Endothelial cell of hepatic sinusoid (primary cell): Measurements from ENCODE around the gene ERP29.
"Not testable (repeated sequence)": the region's sequence is repeated elsewhere in the genome, so short reads cannot be mapped to it uniquely, and the experiment has no call there.

Source experiments
- in situ Hi-C: cut with HindIII; loops from 2 replicates; pipeline ENCODE4 v1.10.0; 2017; ENCODE audit warnings: low sequenced_read_pairs

Gene ERP29

GRCh38 chr12:112031472-112031871 is 18.2 kb downstream of the ERP29 start:
- in situ Hi-C loops = no loop called here

DNA sequence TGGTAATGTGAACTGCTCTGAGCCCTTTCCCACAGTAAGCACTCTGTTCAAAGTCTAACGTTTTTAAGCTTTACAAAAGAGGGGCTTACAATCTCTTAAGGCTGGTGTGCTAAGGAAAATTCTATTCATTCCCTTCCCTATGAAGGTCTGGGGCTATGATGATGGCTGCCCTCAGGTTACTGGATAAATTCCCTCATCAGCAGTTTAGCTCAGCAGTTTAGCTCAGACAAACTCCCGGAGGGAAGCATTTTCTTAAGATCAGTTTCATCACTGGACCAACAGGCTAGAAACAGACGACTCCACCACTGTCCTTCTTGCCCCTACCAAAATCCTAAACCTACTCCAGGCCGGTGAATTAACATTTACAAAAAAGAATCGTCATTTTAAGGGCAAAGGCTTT is 19.1 kb downstream of the ERP29 start:
- in situ Hi-C loops = no loop called here

DNA sequence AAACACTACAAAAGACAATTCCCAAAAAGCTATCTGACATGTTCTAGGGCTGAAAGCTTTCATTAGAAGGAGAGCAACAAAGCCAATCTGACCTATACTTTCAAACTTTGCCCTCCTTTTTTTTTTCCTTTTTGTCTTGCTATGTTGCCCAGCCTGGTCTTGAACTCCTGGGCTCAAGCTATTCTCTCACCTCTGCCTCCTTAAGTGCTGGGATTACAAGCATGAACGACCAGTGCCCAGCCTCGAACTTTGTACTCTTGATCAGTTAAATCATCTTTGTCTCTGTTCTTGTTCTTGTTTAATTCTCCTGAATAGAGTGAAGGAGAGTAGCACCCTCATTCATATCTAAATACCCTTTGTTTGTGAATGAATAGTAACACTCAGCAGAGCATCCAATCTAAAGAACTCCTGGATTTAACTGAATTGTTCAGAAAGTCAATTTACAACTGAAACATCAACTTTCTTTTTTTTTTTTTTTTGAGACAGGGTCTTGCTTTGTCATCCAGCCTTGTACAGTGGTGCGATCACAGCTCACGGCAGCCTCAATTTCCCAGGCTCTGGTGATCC is 22.1 kb downstream of the ERP29 start:
- in situ Hi-C loops = no loop called here

DNA sequence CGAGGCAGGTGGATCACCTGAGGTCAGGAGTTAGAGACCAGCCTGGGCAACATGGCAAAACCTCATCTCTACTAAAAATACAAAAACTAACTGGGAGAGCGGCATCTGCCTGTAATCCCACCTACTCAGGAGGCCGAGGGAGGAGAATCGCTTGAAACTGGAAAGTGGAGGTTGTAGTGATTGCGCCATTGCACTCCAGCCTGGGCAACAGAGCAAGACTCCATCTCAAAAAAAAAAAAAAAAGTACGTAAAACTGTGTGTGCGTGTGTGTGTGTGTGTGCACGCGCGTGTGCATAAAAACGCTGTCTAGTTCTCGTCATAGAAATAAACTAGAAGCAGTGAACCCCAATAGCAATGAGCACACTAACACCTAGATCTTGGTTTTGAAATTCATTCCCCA is 23.4 kb downstream of the ERP29 start:
- in situ Hi-C loops = not testable (repeated sequence)

DNA sequence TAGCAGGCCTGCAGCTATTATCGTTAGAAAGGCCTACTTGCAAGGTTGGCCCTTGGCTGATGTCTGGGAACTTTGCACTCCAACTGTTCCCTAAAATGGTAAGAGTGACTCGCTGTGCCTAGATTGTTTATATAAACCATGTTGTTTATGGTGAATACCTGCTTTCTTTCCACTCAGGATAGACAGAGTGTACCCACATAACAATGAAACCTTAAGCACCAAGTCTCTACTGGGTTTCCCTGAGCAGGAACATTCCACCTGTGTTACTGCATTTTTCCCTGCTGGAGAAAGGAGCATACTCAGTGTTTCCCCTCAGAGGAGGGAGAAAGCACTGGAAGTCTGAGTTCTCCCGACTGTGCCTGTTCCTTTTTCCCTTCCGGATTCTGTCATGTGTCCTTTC is 32.8 kb downstream of the ERP29 start:
- in situ Hi-C loops = no loop called here

GRCh38 chr12:112049351-112049750 is 36.1 kb downstream of the ERP29 start:
- in situ Hi-C loops = no loop called here

- in situ Hi-C loops = no loop called here
These were observed 47.9 kb downstream of the ERP29 start for GRCh38 chr12:112061137-112061536.

GRCh38 chr12:112063273-112063672 is 50.0 kb downstream of the ERP29 start:
- in situ Hi-C loops = no loop called here

DNA sequence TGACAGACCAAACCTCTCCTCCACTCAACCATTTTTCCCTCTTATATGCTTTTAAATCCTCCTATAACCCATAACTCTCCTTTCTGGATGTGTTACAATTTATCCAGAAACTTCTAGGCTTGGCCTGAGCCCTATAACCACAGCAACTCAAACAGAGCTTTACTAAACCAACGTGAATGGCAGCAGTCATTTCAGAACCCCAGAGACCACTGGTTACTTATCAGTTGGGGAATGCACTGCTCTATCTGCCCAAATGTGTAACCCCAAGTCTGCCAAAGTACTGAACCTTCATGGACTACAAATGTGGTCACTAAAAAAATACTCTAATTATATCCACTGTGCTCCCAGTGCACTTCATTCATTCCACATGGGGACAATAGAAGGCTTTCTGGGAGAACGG is 53.3 kb downstream of the ERP29 start:
- in situ Hi-C loops = no loop called here
